Adrenal gland (tissue), 5 donors: ENCODE results near the gene FABP2.

Experiments used
- POLR2A ChIP-seq, 2 donors: fragments of 450-650 bp; IDR thresholded peaks; one replicate each; pipeline ENCODE4 v1.6.1; 2017; ENCODE audit warnings: antibody characterized with exemption in 2 of 2, mild to moderate bottlenecking in 2 of 2, moderate library complexity in 1 of 2
- TF ChIP-seq, protein P1 (sequence below), 6 experiments: fragments of 450-650 bp in 4 of 6; fragments of 200-600 bp in 2 of 6; sonication (generic) in 1 of 6; IDR thresholded peaks; 1 replicate in 5 of 6; 2 replicates in 1 of 6; pipeline versions ENCODE4 v1.5.1 to v1.8.0; 2016 to 2021; ENCODE audit warnings: antibody characterized with exemption in 6 of 6, mild to moderate bottlenecking in 2 of 6, moderate library complexity in 1 of 6
- donor health status: DM: no; HTN: no; CAD: no.

DNA sequence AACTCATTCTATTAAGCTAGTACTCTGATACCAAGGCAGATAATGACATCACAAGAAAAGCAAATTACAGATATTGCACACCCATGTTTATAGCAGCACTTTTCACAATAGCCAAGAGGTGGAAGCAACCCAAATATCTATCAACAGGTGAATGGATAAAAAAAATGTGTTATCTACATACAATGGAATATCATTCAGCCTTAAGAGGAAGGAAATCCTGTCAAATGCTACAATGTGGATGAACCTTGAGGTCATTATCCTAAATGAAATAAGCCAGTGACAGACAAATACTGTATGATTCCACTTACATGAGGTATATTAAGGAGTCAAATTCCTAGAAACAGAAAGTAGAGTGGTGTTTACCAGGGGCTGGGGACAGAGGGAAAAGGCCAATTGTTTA, 14.3 kb downstream of the FABP2 start:
- TF ChIP-seq, protein P1, sequence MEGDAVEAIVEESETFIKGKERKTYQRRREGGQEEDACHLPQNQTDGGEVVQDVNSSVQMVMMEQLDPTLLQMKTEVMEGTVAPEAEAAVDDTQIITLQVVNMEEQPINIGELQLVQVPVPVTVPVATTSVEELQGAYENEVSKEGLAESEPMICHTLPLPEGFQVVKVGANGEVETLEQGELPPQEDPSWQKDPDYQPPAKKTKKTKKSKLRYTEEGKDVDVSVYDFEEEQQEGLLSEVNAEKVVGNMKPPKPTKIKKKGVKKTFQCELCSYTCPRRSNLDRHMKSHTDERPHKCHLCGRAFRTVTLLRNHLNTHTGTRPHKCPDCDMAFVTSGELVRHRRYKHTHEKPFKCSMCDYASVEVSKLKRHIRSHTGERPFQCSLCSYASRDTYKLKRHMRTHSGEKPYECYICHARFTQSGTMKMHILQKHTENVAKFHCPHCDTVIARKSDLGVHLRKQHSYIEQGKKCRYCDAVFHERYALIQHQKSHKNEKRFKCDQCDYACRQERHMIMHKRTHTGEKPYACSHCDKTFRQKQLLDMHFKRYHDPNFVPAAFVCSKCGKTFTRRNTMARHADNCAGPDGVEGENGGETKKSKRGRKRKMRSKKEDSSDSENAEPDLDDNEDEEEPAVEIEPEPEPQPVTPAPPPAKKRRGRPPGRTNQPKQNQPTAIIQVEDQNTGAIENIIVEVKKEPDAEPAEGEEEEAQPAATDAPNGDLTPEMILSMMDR (IDR thresholded peaks at IDR 0.05) = no peak
- no peak for TF ChIP-seq POLR2A (IDR thresholded peaks at IDR 0.05)
